ENCODE measurements around the gene RHOV. TPM values are rescaled to one million over a fixed set of nuclear protein-coding genes. Genes with fewer than 3 reads are reported as not detected.

The RHOV gene
- total RNA-seq, 2 experiments from 2014 or later: 0.63 to 1.5 TPM

GRCh38 chr15:40831861-40832260, 42.2 kb downstream of the RHOV start:
- Histone ChIP-seq H3K9me3 (ENCODE audit: low read length) (no peaks in the 10 kb centered on the region), H2AFZ (ENCODE audit: low read length) (no peak overlapping the region), H3K4me1 (ENCODE audit: insufficient read depth, low read length, poor library complexity, severe bottlenecking) (no peaks in the 10 kb centered on the region), H3K36me3 (ENCODE audit: insufficient read depth, low read length) (no peaks in the 10 kb centered on the region), H3K4me2 (ENCODE audit: low read length) (no peak overlapping the region), H3K4me3 (ENCODE audit: low read depth, low read length, poor library complexity, severe bottlenecking) (no peak overlapping the region), H3K9me2 (ENCODE audit: insufficient read depth, low read length) (no peaks in the 10 kb centered on the region), H3K27ac (ENCODE audit: low read depth, low read length, poor library complexity, severe bottlenecking) (no peak overlapping the region), H3K79me2 (ENCODE audit: insufficient read depth, low read depth, low read length) (no peaks in the 10 kb centered on the region), H4K20me1 (ENCODE audit: insufficient read depth, low read length) (no peaks in the 10 kb centered on the region)
- intact Hi-C loops (cut with micrococcal nuclease; ENCODE audit: unreplicated experiment): no loop called here
- CTCF ChIA-PET (ENCODE audit: unreplicated experiment): no interaction called here
- no TSS peak for BruUV-seq (replicated peaks)
- no peak for DNase-seq (ENCODE audit: low spot score)
- no peak for TF ChIP-seq EZH2phosphoT487 (IDR thresholded peaks at IDR 0.05; ENCODE audit: borderline replicate concordance, low read depth, low read length)
- TF ChIP-seq CTCF (conservative IDR thresholded peaks at IDR 0.05; ENCODE audit: low read length): no peak
- POLR2A ChIA-PET: no interaction called here

DNA sequence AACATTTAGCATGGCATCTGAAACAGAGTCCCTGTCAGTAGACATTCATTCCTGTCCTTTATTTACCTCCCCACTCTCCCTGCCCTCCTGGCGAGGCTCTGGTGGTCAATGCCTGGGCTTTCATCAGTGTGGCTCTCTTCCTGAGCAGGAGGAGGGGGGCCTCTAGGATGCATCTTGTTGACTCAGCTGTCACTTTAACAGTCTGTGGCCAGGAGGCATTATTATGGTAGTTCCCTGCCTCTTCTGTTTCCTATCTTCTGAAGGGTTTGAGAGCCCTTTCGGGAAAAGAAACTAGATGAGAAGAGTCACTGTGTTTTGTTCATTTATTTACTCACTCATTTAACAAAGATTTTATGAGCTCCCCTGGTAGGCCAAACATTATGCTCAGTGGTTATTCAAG, 43.1 kb downstream of the RHOV start:
- no peaks in the 10 kb centered on the region for H3K36me3 ChIP-seq (ENCODE audit: insufficient read depth, low read length)
- DNase-seq (ENCODE audit: low spot score): no peak
- H3K27ac ChIP-seq (ENCODE audit: low read depth, low read length, poor library complexity, severe bottlenecking): no peak overlapping the region
- ChIA-PET CTCF (ENCODE audit: unreplicated experiment) (no interaction called here), POLR2A (no interaction called here)
- H3K9me3 ChIP-seq (ENCODE audit: low read length): no peaks in the 10 kb centered on the region
- intact Hi-C loops (cut with micrococcal nuclease; ENCODE audit: unreplicated experiment): no loop called here
- no peak for TF ChIP-seq CTCF (conservative IDR thresholded peaks at IDR 0.05; ENCODE audit: low read length)
- no peak for TF ChIP-seq EZH2phosphoT487 (IDR thresholded peaks at IDR 0.05; ENCODE audit: borderline replicate concordance, low read depth, low read length)
- BruUV-seq (replicated peaks): no TSS peak
- no peaks in the 10 kb centered on the region for H4K20me1 ChIP-seq (ENCODE audit: insufficient read depth, low read length)
- no peaks in the 10 kb centered on the region for H3K4me1 ChIP-seq (ENCODE audit: insufficient read depth, low read length, poor library complexity, severe bottlenecking)
- no peaks in the 10 kb centered on the region for H3K9me2 ChIP-seq (ENCODE audit: insufficient read depth, low read length)
- H3K79me2 ChIP-seq (ENCODE audit: insufficient read depth, low read depth, low read length): no peaks in the 10 kb centered on the region
- H2AFZ ChIP-seq (ENCODE audit: low read length): no peak overlapping the region
- H3K4me2 ChIP-seq (ENCODE audit: low read length): no peak overlapping the region
- H3K4me3 ChIP-seq (ENCODE audit: low read depth, low read length, poor library complexity, severe bottlenecking): no peak overlapping the region

GRCh38 chr15:40829115-40829514, 44.9 kb downstream of the RHOV start:
- intact Hi-C loops (cut with micrococcal nuclease; ENCODE audit: unreplicated experiment): no loop called here
- Histone ChIP-seq H3K79me2 (ENCODE audit: insufficient read depth, low read depth, low read length) (no peaks in the 10 kb centered on the region), H3K4me3 (ENCODE audit: low read depth, low read length, poor library complexity, severe bottlenecking) (no peak overlapping the region), H3K4me2 (ENCODE audit: low read length) (peak overlapping the region; percentile 17; the same call in 1 of the 2 replicates), H3K27ac (ENCODE audit: low read depth, low read length, poor library complexity, severe bottlenecking) (no peak overlapping the region), H3K36me3 (ENCODE audit: insufficient read depth, low read length) (no peaks in the 10 kb centered on the region), H4K20me1 (ENCODE audit: insufficient read depth, low read length) (no peaks in the 10 kb centered on the region), H3K4me1 (ENCODE audit: insufficient read depth, low read length, poor library complexity, severe bottlenecking) (no peaks in the 10 kb centered on the region), H3K9me2 (ENCODE audit: insufficient read depth, low read length) (no peaks in the 10 kb centered on the region), H2AFZ (ENCODE audit: low read length) (no peak overlapping the region), H3K9me3 (ENCODE audit: low read length) (no peaks in the 10 kb centered on the region)
- CTCF ChIA-PET (ENCODE audit: unreplicated experiment): no interaction called here
- TF ChIP-seq EZH2phosphoT487 (IDR thresholded peaks at IDR 0.05; ENCODE audit: borderline replicate concordance, low read depth, low read length) (no peak), CTCF (conservative IDR thresholded peaks at IDR 0.05; ENCODE audit: low read length) (no peak)
- BruUV-seq (replicated peaks): no TSS peak
- POLR2A ChIA-PET: interaction anchor here (1.0 kb wide), 1 partner anchor 9 kb away, joined by 3 read pairs; no protein-coding TSS in a partner anchor
- no peak for DNase-seq (ENCODE audit: low spot score)
